KG1 (cell line): ENCODE data around the gene AGBL4.
"Not testable (repeated sequence)": the region's sequence is repeated elsewhere in the genome, so short reads cannot be mapped to it uniquely, and the experiment has no call there.

ENCODE experiments used
- DNase-seq: peaks from one replicate; lab custom pipeline; 2025; lab: John Stamatoyannopoulos, UW

AGBL4 gene

GRCh38 chr1:49435291-49435690 is 588.5 kb downstream of the AGBL4 start:
- no peak for DNase-seq

GRCh38 chr1:49424782-49425181 is 599.0 kb downstream of the AGBL4 start:
- no peak for DNase-seq

GRCh38 chr1:49416758-49417157 is 607.0 kb downstream of the AGBL4 start:
- no peak for DNase-seq

GRCh38 chr1:49408346-49408745 is 615.4 kb downstream of the AGBL4 start:
- DNase-seq: no peak

- no peak for DNase-seq
These were observed 626.7 kb downstream of the AGBL4 start for GRCh38 chr1:49397086-49397485.

- DNase-seq: no peak
These were observed 629.6 kb downstream of the AGBL4 start for GRCh38 chr1:49394200-49394599.

- no peak for DNase-seq
These were observed 634.1 kb downstream of the AGBL4 start for GRCh38 chr1:49389699-49390098.

GRCh38 chr1:49364676-49365075 is 659.1 kb downstream of the AGBL4 start:
- DNase-seq: no peak

GRCh38 chr1:49363628-49364027 is 660.1 kb downstream of the AGBL4 start:
- no peak for DNase-seq

GRCh38 chr1:49358036-49358435 is 665.7 kb downstream of the AGBL4 start:
- no peak for DNase-seq

GRCh38 chr1:49356594-49356993 is 667.2 kb downstream of the AGBL4 start:
- DNase-seq: no peak

- no peak for DNase-seq
These were observed 672.0 kb downstream of the AGBL4 start for GRCh38 chr1:49351768-49352167.

GRCh38 chr1:49346767-49347349 is 676.9 kb downstream of the AGBL4 start:
- DNase-seq: no peak

GRCh38 chr1:49340576-49340975 is 683.2 kb downstream of the AGBL4 start:
- no peak for DNase-seq

GRCh38 chr1:49339043-49339442 is 684.7 kb downstream of the AGBL4 start:
- DNase-seq: no peak

- no peak for DNase-seq
These were observed 686.5 kb downstream of the AGBL4 start for GRCh38 chr1:49337251-49337650.

- no peak for DNase-seq
These were observed 689.8 kb downstream of the AGBL4 start for GRCh38 chr1:49333906-49334305.

GRCh38 chr1:49331066-49331852 is 692.5 kb downstream of the AGBL4 start:
- no peak for DNase-seq

- DNase-seq: no peak
These were observed 699.7 kb downstream of the AGBL4 start for GRCh38 chr1:49323925-49324540.

GRCh38 chr1:49320493-49320892 is 703.3 kb downstream of the AGBL4 start:
- DNase-seq: not testable (repeated sequence)

GRCh38 chr1:49319426-49319963 is 704.3 kb downstream of the AGBL4 start:
- no peak for DNase-seq

GRCh38 chr1:49318218-49318617 is 705.5 kb downstream of the AGBL4 start:
- DNase-seq: no peak

- DNase-seq: no peak
These were observed 716.3 kb downstream of the AGBL4 start for GRCh38 chr1:49307457-49307856.
